Fibroblast of the aortic adventitia (primary cell): ENCODE measurements around the gene NRXN2. TPM values are rescaled to one million over a fixed set of nuclear protein-coding genes. Genes with fewer than 3 reads are reported as not detected.

Source experiments
- DNase-seq: peaks from one replicate; pipeline ENCODE4 v3.0.0-alpha.2; 2010; ENCODE audit warnings: low read depth
- H3K4me3 ChIP-seq: 2 replicates; pipeline ENCODE4 v1.5.1; 2011; ENCODE audit warnings: low read depth, mild to moderate bottlenecking, control low read depth, low read length, moderate library complexity
- total RNA-seq: library from RNA; depleted of rRNA; stranded (reverse); fragments of >200 nt; gene quantifications from 2 replicates; pipeline ENCODE4 v1.2.3, GENCODE V29; 2012; ENCODE audit warnings: low replicate concordance
- TF ChIP-seq, protein P1 (sequence below): IDR thresholded peaks from 2 replicates; pipeline ENCODE4 v1.5.1; 2011; ENCODE audit warnings: mild to moderate bottlenecking, low read length, control low read depth, inconsistent platforms; ENCODE audit not compliant: insufficient read depth

NRXN2 gene
- total RNA-seq, 1 donor: 3.3 TPM

DNA sequence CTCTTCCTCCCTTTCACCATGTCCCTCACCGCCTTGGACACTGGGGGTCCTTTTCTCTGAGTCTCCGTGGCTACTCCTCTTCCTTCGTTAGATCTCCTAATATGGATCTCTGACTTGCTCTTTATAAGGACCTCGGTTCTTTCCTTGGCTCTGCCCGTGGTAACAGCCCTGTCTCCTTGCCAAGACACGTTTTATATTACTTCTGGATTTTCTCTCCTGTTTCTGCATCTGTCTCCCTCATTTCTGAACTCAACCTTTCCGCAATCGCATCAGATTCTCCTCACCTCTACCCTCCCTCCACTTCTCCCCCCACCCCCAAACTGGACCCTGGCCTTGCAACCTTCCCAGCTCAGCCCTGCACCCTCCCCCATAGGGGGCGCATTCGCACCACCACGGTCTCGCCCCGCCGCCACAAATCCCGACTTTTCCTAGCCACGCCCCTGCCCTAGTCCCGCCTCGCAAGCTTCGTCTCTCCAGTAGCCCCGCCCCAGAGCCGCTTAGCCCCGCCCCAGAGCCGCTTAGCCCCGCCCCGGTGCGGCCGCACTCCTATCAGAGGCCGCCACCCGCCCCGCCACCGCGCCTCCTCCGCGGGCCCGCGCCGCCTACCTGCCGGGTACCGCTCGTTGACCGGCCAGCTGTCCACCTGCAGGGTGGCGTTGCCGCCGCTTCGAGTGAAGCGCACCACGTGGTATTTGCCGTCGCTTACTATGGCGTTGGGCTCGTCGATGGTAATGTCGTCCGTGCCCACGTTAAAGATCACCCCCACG is 93.0 kb downstream of the NRXN2 start:
- TF ChIP-seq, protein P1, sequence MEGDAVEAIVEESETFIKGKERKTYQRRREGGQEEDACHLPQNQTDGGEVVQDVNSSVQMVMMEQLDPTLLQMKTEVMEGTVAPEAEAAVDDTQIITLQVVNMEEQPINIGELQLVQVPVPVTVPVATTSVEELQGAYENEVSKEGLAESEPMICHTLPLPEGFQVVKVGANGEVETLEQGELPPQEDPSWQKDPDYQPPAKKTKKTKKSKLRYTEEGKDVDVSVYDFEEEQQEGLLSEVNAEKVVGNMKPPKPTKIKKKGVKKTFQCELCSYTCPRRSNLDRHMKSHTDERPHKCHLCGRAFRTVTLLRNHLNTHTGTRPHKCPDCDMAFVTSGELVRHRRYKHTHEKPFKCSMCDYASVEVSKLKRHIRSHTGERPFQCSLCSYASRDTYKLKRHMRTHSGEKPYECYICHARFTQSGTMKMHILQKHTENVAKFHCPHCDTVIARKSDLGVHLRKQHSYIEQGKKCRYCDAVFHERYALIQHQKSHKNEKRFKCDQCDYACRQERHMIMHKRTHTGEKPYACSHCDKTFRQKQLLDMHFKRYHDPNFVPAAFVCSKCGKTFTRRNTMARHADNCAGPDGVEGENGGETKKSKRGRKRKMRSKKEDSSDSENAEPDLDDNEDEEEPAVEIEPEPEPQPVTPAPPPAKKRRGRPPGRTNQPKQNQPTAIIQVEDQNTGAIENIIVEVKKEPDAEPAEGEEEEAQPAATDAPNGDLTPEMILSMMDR: peak; percentile 4
- H3K4me3 ChIP-seq: no peak overlapping the region
- no peak for DNase-seq

DNA sequence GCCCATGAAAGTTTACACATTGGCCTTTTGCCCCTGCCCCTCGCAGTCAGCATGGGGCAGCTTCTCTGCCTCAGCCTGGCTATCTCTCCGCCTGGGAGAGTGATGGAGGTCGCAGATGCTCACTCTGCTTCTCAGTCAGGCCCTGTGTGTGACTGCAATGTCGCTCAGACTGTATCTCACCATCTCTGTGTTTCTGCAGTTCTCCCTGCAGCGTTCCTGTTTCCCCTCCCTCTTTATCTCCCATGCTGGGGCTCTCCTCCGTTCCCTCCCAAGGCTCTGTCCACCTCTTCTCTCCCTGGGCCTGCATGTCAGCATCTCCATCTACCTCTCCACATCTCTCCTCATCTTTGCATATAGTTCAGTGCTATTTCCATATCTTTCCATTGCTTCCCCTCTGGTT is 93.9 kb downstream of the NRXN2 start:
- TF ChIP-seq, protein P1: no peak
- no peak overlapping the region for H3K4me3 ChIP-seq
- no peak for DNase-seq

DNA sequence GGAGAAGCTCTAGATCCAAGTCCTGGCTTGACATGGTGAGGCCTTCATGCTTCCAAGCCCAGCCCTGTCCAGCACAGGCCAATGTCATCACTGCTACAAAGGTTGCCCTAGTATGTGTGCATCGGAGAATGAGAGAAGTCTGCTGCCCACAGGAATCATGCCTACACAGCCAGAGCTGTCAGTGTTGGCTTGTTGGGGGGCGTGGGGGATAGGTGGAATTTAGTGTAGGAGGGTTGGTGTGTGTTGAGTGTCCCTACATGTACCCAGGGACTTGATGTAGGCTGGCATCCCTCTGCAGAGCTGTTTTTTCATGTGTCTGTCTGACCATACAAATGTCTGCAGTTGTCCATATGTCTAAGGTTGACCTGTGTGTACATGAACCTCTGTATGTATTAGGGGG is 94.4 kb downstream of the NRXN2 start:
- H3K4me3 ChIP-seq: no peak overlapping the region
- DNase-seq: no peak
- TF ChIP-seq, protein P1: no peak

DNA sequence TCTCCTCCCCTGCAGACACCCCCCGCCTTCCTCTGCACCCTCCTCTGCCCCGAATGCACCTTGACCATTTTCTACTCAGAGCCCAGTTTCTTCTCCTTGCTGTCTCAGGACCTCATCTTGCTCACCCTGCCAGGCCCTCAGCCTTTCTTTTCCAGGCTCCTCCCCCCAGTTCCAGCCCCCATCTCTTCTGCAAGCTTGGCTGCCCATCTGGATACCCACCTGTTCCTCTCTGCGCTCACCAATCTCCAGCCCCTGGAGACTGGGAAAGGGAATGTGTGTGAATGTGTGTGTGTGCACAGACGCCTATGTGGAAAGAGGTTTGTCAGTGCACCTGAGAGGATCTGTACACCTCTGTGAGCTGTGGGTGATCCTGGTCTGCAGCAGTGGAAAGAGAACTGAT is 95.6 kb downstream of the NRXN2 start:
- DNase-seq: no peak
- TF ChIP-seq, protein P1: no peak
- H3K4me3 ChIP-seq: no peak overlapping the region

DNA sequence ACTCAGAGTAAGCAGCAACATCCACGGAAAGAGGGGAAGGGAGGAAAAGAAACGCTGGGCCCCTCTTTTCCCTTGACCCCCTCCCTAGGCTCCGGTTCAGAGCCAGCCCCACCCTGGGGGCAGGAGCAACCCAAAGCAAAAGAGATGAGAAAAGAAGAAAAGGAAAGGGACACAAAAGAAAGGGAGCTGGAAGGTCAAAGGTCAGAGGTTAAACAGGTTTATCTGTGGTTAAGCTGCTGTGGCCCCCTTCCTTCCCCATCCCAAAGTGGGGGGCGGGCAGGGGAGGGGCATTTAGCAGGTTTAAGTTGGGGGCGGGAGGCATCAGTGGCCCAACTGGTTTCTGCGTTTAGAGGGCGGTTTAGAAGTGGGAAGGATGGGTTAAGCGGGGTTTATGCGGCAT is 96.4 kb downstream of the NRXN2 start:
- no peak overlapping the region for H3K4me3 ChIP-seq
- DNase-seq: no peak
- TF ChIP-seq, protein P1: no peak

DNA sequence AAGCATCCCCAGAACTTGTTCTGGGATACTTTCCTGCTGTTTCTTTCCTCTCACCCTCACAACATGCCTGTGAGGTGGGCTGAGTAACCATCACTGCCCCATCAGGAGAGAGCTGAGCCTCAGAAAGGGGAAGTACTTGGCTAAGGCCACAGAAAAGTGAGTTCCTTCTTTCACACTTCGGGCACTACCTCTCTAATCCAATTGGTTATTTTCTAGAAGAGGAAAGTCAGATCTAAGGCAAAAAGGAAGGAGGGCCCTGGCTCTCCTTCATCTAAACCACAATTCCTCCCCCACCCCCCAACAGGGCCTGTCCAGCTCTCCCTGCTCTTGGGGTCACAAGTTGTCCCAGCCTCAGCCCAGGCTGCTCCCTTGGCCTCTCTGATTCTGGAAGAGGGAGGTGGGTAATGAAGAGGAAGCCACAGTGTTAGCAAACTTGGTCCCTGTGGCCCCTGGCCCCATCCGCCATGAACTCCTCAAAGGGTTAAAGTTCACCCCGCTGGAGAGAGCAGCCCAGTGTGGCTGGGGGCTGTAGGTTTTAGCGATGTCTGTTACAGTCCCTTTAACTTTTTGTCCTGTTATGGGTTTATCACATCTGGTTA is 98.0 kb downstream of the NRXN2 start:
- TF ChIP-seq, protein P1: no peak
- DNase-seq: no peak
- H3K4me3 ChIP-seq: no peak overlapping the region
